AG10803 (cell line): ENCODE measurements around the gene GNA15.

Experiments used
- DNase-seq: peaks from one replicate; pipeline ENCODE4 v3.0.0; 2010; ENCODE audit warnings: low read depth
- H3K4me3 ChIP-seq: 2 replicates; pipeline ENCODE4 v1.5.1; 2011; ENCODE audit warnings: mild to moderate bottlenecking, low read length, control low read depth
- TF ChIP-seq, protein P1 (sequence below): conservative IDR thresholded peaks from 2 replicates; pipeline ENCODE4 v1.5.1; 2011; ENCODE audit warnings: mild to moderate bottlenecking, low read length, control low read depth, inconsistent platforms

The GNA15 gene

GRCh38 chr19:3211191-3211590, 75.4 kb downstream of the GNA15 start:
- DNase-seq, result no peak

GRCh38 chr19:3213159-3213558, 77.3 kb downstream of the GNA15 start:
- DNase-seq, result no peak
- no peak overlapping the region for H3K4me3 ChIP-seq
- TF ChIP-seq, protein P1, sequence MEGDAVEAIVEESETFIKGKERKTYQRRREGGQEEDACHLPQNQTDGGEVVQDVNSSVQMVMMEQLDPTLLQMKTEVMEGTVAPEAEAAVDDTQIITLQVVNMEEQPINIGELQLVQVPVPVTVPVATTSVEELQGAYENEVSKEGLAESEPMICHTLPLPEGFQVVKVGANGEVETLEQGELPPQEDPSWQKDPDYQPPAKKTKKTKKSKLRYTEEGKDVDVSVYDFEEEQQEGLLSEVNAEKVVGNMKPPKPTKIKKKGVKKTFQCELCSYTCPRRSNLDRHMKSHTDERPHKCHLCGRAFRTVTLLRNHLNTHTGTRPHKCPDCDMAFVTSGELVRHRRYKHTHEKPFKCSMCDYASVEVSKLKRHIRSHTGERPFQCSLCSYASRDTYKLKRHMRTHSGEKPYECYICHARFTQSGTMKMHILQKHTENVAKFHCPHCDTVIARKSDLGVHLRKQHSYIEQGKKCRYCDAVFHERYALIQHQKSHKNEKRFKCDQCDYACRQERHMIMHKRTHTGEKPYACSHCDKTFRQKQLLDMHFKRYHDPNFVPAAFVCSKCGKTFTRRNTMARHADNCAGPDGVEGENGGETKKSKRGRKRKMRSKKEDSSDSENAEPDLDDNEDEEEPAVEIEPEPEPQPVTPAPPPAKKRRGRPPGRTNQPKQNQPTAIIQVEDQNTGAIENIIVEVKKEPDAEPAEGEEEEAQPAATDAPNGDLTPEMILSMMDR, result no peak

More at GRCh38 chr19:3211191-3211590, 75.4 kb downstream of the GNA15 start:
- TF ChIP-seq, protein P1, result no peak
- no peak overlapping the region for H3K4me3 ChIP-seq
